ENCODE data around the gene C11orf86.
A peak's percentile ranks its signal among the peaks of the same experiment; 100 is the strongest.

C11orf86 gene

DNA sequence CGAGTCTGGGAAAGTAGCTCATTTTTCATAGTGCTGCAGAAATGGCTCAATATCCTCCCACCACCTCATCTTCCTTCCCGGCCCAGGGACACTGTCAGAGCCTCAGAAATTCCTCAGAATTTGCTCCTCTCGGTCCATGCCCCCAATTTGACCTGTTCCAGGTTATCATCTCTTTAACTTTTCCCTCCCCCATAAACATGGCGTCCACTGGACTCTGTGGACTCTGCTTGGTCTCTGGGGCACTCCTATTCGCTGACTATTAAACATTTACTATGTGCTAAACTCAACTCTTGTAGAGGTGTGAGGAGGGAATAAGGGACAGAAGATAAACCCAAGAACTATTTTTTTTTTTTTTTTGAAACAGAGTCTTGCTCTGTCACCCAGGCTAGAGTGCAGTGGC is 8.8 kb upstream of the C11orf86 start:
- DNase-seq (ENCODE audit: low spot score): no peak
- FAIRE-seq: no peak

DNA sequence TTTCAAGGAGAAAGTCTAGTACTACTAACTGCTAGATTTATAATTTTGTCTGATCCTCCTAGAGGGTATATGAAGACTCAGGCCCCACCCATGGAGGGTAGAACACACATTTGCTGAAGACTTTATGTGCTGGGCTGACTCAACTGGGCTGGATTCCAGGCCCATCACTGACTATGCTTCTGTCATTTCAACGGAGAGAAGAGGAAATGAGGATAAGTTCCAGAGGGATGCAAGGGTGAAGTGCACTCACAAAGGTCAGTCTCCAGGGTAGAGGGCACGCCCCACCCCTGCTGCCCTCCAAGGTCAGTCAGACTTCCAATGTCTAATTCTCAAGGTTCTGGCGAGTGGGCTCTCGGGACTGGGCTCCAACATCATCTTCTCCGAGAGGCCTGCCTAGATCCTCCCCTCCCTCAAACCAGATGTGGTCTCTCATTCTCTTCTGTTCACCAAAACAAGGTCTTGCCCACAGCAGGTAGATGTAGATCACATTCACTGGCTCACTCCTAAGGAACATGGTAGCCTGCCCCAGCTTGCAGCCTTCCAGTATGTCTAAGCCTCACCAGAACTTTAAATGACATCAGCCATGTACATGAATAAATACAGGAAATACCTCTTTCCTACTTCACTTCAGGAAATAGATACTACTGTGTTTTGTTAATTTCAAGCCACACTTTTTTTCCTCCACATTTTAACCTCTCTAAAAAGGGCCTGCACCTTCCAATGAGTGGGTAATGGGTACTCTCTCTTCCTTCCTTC is 7.3 kb upstream of the C11orf86 start:
- DNase-seq (ENCODE audit: low spot score): peak; percentile 46
- FAIRE-seq: no peak

DNA sequence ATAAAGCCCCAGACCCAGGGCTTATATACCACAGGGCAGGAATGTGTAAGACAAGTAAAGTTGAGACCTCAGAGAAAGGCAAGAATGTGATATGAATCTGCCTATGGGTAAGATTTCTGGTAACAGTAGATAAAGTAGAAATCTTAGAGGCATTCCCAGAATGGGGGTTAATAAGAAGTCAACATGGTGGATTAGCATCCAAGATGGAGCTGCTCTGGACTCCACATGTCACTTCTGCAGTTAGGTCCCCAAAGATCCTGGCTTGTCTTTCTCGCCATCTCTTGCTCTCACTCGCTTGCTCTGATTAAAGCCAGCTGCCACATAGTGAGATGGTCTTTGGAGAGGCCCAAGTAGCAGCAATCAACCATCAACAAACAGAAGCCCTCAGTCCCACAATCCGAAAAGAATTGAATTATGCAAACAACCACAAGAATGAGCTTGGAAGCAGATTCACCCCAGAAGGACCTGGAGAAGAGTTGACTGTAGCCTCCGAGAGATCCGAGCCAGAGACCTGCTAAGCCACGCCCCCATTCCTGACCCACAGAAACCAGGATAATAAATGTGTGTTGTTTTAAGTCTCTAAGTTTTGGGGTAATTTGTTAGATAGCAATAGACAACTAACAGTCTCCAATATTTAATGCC is 5.4 kb upstream of the C11orf86 start:
- FAIRE-seq (no peak), DNase-seq (ENCODE audit: low spot score) (no peak)

DNA sequence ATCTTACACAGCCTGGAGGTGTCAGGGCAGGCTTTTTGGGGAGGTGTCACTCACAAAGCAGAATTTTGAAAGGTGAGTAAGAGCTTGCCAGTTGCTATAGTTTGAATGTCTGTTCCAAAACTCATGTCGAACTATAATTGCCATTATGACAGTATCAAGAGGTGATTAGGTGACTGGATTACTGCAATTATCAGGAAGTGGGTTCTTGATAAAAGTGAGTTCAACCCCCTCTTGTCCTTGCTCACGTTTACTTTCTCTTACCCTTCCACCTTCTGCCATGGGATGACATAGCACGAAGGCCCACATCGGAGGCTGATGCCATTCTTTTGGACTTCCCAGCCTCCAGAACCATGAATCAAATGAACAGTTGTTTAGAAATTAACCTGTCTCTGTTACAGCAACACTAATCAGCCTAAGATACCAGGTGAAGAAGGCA is 4.7 kb upstream of the C11orf86 start:
- no peak for DNase-seq (ENCODE audit: low spot score)
- no peak for FAIRE-seq

DNA sequence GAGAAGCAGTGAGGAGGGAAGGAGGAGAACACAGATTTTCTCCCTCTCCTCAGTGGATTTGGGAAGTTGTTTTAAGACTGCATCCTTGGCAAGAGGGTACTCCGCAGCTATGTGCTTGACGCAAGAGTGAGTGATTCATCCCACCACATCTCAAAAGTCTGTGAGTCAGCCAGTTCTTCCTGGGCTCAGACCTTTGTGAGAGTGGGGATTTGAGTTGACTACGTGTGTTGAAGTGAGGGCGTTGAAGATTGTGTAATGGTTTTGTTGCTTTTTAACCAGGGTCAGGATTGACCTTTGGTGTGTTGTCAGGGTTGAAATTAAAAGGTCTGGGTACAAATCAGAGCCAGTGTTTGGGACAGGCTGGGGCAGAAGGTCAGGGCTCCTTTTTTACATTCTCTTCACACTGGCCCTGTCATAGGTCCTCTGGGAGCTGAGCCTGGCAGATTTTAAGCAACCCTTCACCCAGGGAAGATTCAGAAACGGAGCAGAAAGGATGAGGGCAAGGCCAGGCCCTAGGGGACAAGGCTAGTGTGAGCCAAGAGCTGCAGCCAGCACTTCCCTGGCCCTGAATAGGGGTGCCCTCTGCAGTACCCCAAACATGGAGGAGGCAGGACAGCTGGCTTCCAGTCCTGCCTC is 4.2 kb upstream of the C11orf86 start:
- FAIRE-seq (no peak), DNase-seq (ENCODE audit: low spot score) (peak; percentile 88)

DNA sequence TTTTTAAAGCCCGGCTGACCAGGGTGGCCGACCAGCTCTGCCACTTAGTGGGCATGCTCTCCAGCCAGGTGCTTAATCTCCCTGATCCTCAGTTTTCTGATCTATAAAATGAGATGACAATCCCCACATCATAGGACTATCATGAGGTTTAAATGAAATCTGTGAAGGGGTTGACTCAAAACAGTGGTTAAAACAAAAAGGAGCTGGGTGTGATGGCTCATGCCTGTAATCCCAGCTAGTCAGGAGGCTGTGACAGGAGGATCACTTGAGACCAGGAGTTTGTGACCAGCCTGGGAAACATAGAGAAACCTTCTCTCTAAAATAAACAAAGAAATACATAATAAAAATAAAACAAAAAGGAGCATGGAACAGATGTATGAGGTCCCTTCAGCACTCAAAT is 3.6 kb upstream of the C11orf86 start:
- no peak for FAIRE-seq
- DNase-seq (ENCODE audit: low spot score): no peak

DNA sequence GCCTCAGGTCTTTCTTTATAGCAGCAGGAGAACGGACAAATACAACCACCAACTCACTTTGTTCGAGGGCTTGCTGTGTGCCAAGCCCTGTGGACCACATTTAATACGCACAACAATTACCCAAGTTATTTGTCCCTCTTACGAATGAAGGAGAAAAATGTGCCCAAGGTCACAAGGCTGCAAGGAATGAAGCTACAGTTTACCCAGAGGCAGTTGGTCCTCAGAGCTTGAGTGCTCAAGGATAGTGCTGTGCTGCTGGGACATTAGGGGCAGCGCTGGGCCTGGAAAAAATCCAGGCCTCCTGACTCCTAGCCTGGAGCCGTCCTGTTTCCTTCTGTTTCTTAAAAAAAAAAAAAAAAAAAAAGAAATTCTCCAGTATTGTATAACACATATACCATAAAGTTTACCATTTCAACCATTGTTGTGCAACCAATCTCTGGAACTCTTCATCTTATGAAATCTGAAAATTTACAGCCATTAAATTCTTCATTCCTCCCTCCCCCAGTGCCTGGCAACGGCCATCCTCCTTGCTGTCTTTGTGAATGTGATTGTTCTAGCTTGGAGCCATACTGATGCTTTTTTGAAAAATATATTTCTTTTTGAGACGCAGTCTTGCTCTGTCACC is 1.0 kb upstream of the C11orf86 start:
- FAIRE-seq (no peak), DNase-seq (ENCODE audit: low spot score) (no peak)

DNA sequence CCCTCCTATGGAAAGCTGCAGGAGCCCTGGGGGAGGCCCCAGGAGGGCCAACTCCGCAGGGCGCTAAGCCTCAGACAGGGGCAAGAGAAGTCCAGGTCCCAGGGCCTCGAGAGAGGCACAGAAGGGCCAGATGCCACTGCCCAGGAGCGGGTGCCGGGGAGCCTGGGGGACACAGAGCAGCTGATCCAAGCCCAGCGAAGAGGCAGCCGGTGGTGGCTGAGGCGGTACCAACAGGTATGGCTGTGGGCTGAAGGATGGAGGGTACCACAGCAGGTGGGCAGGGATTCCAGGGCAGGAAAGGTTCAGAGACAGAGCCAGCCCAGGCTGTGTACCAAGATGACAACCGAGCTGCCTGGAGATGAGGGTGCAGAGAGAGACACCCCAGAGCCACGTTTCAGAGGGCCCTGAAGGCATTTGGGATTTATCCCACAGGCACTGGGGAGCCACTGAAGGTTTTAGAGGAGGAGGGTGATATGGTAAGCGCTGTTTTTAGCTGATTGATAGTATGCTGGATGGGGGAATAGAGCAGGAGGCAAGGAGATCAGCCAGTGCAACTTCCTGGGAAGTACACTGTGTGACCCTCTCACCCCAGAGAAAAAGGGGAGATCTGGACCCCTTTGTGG is 412 bp downstream of the C11orf86 start:
- no peak for FAIRE-seq

DNA sequence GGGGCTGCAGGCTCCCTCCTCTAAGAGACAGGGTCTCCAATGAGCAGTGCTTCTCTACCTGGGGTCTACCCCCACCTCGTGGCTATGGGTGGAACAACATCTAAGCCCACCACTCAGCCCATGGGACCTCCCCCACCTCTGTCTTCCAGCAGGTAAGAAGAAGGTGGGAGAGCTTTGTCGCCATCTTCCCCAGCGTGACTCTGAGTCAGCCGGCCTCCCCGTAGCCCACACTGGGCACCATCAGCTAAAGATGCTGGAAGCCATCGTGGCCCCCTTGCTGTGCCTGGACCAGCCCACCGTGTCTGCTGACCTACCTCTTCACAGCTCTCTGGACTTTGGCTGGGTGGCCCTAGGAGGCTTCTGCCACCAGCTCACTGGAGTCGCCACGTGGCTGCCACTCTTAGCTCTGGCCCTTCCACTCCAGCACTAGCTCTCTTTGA is 944 bp downstream of the C11orf86 start:
- no peak for DNase-seq (ENCODE audit: low spot score)
- FAIRE-seq: no peak

More for the DNA sequence above, 412 bp downstream of the C11orf86 start:
- no peak for DNase-seq (ENCODE audit: low spot score)

DNA sequence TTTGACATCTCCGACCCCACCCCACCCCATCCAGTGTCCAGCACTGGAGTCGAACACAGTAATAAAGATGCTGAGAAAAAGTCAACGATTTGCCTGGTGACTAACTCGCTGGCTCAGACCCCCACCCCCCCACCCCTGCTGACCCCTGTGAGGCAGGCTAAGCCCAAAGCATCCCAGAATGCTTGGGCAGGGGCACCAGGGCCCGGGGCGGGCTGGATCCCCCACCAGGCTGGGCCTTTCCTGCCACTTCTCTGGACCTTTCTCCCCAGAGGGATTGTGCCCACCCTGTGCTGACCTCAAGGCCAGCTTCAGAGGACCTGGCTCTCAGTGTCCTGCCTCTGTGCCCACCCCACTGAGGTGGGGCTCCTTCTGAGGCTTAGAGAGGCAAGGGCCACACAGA is 1.8 kb downstream of the C11orf86 start:
- DNase-seq (ENCODE audit: low spot score): no peak
- FAIRE-seq: no peak

DNA sequence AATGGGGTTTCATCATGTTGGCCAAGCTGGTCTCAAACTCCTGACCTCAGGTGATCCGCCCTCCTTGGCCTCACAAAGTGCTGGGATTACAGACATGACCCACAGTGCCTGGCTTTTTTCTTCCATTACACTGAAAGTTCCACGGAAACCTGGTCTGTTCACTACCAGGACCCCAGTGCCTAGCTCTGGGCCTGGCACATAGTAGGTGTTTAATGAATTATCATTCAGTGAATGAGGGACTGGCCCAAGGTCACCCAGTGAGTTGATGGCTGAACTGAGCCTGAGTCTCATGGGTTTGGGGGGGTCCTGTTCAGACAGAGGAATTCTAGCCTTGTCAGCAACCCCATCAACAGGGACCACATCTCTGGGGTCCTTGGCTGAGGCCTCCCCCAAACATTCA is 3.1 kb downstream of the C11orf86 start:
- DNase-seq (ENCODE audit: low spot score) (no peak), FAIRE-seq (no peak)

DNA sequence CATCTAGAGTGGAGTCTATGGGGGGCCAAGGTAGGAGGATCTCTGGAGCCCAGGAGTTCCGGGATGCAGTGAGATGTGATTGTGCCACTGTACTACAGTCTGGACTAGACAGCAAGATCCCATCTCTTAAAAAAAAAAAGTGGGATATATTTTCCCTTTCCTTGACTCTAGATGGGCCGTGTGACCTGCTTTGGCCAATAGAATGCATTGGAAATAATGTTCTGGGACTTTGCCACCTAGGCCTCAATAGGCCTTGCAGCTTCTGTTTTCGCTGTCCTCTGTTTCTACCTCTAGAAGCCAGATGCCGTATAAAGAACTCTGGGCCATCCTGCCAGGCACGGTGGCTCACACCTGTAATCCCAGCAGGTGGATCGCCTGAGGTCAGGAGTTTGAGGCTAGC is 3.6 kb downstream of the C11orf86 start:
- FAIRE-seq: no peak

DNA sequence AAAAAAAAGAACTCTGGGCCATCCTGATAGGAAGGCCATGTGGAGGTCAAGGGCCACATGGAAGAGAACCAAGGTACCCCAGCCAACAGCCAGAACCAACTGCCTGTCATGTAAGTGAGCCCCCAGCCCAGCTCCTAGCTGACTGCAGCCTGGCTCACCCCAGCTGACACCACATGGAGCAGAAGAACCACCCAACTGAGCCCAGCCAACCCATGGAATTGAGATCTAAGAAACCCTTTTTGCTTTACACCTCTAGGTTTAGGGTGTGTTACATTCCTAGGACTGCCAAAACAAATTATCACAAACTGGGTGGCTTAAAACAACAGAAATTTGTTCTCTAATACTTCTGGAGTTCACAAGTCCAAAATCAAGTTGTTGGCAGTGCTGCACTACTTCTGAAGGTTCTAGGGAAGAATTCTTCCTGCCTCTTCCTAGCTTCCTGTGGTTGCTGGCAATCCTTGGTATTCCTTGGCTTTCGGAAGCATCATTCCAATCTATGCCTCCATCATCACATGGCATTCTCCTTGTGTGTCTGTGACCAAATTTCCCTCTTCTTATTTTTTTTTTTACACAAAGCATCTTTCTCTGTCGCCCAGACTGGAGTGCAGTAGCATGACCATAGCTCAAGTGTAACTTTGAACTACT is 4.4 kb downstream of the C11orf86 start:
- no peak for FAIRE-seq
- no peak for DNase-seq (ENCODE audit: low spot score)

More for the DNA sequence above, 3.6 kb downstream of the C11orf86 start:
- no peak for DNase-seq (ENCODE audit: low spot score)

DNA sequence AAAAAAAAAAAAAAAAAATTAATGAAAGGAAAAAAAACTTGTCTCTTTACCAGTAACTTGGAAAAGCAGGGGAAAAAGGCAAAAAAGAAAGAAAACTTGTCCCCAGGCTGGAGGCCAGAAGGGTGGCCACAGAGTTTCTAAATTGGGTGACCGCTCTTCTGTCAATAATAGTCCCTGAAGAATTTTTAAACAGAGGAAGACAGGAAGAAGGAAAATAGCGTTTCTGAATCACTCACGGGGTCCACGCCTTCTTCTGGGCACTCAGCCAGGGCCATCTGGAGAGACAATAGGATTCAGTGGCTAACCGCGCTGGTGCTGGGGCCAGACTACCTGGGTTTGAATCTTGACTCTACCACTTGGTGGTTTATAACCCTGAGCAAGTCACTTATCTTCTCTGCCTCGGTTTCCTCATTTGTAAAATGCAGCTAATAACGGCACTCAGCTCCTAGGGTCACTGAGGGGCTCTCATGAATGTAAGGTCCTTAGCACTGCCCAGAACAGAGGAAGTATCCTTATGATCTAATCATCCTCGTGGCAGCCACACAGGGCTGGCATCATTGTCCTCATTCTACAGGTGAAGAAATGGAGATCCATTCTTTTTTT is 7.0 kb downstream of the C11orf86 start:
- DNase-seq (ENCODE audit: low spot score) (peak; percentile 80), FAIRE-seq (no peak)

DNA sequence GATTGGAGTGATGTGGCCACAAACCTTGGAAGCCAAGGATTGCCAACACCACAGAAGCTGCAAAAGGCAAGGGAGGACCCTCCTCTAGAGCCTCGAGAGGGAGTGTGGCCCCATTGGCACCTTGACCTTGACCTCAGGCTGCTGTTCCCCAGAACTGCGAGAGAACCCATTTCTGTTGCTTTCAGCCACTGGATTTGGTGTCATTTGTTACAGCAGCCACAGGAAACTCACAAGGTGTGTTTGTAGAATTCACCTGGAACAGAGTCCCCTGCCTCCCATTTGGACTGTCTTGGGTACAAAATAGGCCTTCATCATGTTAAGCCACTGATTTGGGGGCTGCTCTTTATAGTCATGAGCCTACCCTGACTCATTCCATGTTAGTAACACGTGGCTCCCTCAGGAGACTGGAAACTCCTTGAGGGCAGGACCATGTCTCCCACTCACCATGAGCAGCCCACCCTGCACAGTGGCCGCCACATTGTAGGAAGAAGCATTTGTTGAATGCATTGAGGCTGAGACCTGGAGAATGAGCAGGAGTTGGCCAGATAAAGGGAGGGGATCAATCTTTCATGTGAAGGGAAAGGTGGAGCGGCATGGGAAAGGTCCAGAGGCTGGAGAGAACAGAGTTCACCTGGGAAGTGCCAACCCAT is 8.3 kb downstream of the C11orf86 start:
- FAIRE-seq (no peak), DNase-seq (ENCODE audit: low spot score) (no peak)

DNA sequence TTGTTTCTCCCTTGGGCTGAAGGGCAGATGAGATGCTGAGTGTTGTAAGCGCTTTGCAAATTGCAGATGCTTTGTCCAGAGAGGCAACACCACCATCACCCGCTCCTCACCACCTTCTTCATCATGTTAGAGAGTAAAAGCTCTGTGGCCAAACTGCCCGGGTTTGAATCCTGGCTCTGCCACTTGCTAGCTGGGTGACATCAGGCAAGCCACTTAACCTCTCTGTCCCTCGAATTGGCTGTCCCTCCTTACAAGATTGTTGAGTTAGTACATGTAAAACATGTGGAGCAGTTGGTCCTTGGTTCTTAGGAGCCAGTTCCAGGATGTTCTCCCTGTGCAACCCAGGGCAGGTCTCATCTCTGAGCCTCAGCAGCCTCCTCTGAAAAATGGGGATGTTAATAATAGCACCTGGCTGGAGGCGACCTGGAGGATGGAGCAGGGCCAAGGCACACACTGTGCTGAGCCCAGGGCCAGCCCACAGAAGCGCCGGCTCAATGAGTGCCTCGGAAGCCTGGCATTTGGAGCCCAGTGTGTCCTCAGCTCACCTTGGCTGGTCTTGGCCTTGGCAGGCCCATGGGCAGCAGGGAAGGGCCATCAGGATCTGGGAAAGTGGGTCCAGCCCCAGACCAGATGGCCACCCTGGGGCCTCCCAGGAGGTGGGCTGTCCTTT is 10.5 kb downstream of the C11orf86 start:
- no peak for FAIRE-seq

DNA sequence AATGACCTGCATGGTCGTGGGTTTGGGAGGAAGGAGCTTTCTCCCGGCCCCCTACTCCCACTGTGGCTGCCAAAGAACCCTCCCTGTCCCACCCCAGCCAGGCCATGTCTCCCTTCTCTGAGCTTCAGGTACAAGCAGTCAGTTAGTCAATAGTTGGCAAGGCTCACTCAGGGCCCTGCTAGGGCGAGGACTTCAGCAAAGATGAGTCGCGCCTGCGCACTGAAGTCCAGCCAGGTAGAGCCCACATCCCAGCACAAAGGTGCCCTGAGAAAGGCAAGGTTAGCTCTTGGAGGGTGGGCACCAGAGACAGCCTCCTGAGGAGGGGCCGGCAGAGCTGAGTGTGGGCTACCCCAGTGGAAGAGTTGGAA is 11.1 kb downstream of the C11orf86 start:
- FAIRE-seq: no peak
- no peak for DNase-seq (ENCODE audit: low spot score)

More for the DNA sequence above, 10.5 kb downstream of the C11orf86 start:
- DNase-seq (ENCODE audit: low spot score): no peak

DNA sequence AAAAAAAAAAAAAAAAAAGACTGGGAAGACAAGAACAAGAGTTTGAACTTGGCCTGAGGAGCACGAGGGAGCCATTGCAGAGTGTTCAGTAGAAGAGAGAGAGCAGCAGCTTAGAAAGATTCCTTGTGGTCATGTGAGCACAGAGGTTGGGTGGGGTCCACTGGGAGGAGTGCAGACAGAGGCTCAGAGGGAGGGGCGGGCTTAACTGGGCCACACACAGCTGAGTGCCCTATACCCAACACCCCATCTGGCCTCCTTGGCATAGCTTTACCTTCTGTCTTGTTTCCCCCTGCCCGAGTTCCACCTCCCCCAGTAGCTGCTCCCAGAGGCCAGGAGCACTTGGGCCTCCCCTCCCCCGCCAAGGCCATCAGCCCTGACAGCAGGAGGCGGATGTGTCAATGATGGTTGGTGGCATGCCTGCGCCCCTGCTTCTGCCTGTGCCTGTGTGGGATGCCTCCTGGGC is 12.1 kb downstream of the C11orf86 start:
- DNase-seq (ENCODE audit: low spot score): no peak
- no peak for FAIRE-seq

DNA sequence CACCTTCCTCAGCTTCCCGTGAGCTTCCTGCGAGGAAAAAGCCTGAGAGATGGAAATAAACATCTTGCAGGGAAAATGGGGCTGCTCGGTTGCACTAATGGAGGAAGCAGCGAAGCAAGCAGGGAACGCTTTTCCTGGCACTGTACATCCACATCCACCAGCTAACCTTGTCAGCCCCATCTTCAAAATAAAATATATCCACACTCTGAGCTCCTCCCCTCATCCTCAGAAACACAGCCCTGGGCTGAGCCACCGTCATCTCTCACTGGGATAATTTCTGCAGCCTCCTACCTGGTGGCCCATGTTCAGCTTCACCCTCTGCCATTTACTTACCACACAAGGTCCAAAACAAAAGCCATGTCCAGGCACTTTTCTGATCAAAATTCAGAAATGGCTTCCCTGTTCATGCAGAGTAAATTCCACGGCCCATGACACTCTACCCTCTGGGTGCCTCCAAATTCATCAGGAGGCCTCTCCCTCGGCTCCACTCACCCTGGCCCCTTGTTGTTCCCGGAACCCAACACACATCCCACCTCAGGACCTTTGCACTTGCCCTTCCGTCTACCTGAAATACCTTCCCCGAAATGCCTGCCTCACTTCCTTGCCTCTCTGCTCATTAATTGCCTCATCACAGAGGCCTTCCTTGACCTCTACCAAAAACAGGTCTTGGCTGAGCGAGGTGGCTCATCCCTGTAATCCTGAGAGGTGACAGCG is 13.0 kb downstream of the C11orf86 start:
- DNase-seq (ENCODE audit: low spot score): no peak
- FAIRE-seq: no peak
